Posterior vena cava (tissue), 2 donors: ENCODE results near the gene NTM. TPM values are rescaled to one million over a fixed set of nuclear protein-coding genes. Genes with fewer than 3 reads are reported as not detected.

Experiments used
- DNase-seq: peaks from one replicate; pipeline ENCODE4 v3.0.0-alpha.2; 2020; ENCODE audit warnings: low spot score
- intact Hi-C, 2 donors: fragments of 100-400 bp; cut with DNase I; formaldehyde crosslinking; loops; one replicate each; pipeline versions ENCODE4 v1.14.1 to v1.14.2; 2022 to 2023
- total RNA-seq, 2 donors: library from RNA; stranded (reverse); fragmentation: NEBNext Ultra II Directional; extraction: Animal tissue kit (Norgen Biotek cat#: 25700); gene quantifications; one replicate each; pipeline ENCODE4 v1.2.1, GENCODE V29; 2021
- donor health status: DM: yes; HTN: yes; CAD: no.
- donor health status: DM: yes; HTN: yes; CAD: no.

The NTM gene
- total RNA-seq, 2 donors from 2014 or later, result 8.2 to 16.1 TPM

DNA sequence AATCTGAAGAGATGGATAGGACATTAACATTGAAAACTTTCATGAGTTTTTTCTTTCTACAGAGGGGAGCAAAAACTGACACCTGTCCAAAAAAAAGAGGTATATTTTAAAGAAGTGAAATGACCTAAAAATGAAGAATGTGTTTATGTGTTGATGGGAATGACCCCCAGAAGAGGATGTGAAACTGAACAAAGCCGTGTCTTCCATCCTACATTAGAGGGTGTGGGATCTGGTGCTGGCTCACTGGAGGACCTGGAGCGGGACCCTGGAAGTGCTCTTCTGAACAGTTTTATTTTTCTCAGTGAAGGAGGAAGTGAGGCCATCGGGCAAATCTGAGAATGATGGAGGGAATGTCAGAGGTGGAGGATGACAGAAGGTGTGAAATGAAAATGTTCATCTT, 470.1 kb downstream of the NTM start:
- no peak for DNase-seq
- intact Hi-C loops, result no loop called here

DNA sequence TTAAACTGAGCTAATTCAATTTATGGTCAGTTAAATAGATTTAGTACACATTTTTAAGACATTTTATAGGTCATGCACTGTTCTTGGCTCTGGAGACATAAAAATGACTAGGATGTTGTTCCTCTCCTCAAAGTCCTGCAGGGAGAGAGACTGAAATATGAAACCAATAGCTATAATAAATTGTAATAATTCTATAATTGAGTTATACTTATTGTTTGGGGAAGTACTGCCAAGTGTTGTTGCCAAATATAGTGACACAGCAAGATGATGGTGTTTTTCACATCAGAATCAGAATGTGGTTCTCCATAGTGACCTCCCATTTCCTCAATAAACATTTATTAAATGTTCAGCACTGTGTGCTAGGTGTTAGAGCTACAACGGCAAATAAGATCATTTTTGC, 470.6 kb downstream of the NTM start:
- DNase-seq, result no peak
- intact Hi-C loops, result no loop called here

DNA sequence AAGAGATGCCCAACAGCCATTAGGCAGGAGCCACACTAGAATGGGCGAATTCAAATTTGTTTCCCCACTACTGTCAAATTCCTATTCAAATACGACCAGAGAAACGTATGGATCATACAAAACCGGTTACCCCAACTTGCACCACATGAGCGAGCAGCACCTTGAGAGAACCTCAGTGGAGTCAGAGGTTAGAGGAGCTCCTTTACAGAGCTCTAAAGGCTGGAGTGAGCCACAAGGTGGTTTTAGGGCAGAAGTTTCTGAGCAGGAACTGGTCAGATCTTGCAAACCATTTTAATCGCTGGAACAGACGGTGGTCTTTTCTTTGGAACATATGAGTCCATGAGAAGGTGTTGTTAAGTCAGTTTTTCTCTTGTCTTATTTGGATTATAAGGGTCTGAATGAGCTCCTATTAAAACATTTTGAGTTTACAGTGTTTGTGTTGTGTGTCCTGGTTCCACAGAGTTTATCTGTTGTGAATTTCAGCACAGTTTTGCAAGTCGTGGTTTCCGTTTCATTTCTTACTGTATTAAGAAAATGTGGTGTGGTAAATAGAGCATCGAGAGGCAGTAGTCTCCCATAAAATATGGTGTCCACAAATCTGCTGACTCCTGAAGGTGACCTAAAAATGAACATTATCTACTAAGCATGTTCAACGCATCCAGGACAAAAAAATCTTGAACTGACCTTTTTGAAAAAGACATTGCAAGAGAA, 471.7 kb downstream of the NTM start:
- intact Hi-C loops, result no loop called here

DNA sequence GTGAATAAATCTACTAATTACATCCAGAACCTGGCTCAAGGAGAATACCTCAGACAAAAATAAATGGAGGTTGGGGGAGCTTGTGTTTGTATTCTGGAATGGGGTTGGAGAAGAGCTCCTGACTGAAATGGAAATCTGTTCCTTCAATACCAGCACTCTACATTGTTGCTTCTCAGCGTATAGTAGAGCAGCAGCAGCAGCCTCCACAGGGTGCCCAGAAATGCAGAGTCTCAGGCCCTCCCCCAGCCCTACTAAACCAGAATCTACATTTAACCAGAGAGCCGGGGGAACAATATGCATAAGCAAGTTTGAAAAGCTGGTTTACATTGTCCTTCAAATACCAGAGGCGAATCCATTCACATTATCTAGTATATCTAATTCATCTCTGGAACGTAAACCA, 474.8 kb downstream of the NTM start:
- DNase-seq, result no peak

More for the DNA sequence above, 471.7 kb downstream of the NTM start:
- no peak for DNase-seq

DNA sequence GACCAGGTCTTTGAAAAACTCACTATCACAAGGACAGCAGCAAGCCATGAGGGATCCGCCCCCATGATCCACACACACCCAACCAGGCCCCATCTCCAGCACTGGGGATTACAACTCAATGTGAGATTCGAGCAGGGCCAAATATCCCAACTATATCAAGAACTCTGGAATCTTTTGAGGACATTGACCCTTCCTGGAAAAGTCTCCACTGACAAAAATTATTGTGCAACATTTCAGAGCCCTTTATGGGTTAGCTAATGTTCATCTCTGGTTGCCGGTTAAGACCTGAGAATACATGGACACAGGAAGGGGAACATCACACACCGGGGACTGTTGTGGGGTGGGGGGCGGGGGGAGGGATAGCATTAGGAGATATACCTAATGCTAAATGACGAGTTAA, 479.1 kb downstream of the NTM start:
- no peak for DNase-seq
- intact Hi-C loops, result no loop called here

More for the DNA sequence above, 474.8 kb downstream of the NTM start:
- intact Hi-C loops, result no loop called here

DNA sequence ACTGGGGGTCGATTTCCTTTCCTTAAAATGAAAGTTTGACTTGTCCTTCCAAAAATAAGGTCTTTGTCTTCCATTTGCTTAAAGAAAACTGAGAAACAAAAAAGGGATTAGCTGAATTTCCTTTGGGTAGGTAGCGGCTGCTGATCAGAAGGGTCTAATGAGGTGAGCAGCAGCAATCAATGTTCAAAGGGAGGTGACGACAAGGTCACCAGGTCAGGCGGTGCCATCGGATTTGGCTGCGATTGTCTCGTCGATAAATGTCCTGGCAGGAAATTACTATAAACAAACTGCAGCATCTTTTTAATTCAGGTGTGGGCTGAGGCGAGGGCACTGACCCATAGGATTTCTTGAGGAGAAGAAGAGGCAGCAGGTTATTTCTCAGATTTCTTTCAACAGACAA, 480.1 kb downstream of the NTM start:
- intact Hi-C loops, result no loop called here
- no peak for DNase-seq

DNA sequence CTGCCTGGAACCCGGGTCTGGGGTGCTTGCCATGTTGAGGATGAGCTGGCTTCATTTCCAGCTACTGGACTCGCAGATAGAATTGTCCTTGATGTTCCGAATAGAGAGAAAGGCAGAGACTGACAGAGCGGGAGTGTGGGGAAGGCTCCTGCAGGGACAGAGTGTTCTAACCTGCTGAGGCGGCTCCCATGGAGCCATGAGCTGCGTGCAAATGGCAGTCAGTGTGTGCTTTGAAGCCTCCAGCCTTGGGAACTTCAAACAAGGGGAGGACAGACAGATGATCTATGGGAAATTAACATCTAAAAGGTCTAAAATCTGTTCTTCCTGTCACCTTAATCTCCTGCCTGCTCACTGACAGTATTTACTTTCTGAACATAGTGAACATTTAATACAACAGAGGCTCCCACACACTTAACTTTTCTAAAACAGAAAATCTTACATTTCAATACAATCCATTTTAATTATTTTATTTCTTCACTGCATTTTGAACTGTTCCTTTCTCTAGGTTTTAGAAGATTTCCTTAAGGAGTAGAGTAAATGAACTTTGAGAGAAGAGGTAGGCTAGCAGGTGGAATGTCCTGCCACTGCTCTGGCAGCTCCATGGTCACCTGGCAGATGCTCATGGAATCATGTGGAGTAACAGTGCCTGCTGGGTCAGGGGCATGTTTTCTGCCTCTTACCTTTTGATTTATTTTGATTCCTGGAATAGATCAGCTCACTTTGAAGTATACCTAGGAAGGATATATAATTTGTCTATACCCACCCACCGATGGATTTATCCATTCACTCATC, 481.7 kb downstream of the NTM start:
- intact Hi-C loops, result no loop called here
- no peak for DNase-seq

DNA sequence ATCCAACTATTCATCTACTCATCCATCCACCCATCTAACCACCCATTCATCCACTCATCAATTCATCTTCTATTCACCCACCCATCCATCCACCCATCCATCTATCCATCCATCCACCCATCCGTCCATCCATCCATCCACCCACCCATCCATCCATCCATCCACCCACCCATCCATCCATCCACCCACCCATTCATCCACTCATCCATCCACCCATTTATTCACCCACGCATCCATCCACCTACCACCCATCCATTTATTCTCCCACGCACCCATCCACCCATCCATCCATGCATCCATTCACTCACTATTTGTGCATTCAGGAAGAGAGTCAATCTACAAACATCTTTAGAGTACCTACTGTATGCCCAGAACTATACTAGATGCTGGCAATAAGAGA, 482.3 kb downstream of the NTM start:
- intact Hi-C loops, result no loop called here
- no peak for DNase-seq

DNA sequence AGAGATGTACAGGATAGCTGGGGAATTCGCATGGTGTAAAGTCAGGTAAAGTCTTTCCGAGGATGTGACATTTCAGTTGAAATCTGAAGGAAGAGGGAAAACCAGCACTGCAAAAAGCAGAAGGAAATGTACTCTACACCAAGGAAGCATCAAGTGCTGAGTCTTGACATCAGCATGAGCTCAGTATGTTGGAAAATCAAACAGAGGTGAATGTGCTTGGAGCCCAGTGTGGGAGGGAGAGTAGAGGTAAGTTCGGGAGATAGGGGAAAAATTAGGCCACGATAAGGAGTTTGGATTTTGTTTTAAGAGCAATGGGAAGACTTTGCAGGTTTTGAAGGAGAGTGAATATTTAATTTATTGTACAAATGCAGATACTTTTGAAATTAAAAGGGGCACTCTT, 484.0 kb downstream of the NTM start:
- no peak for DNase-seq
- intact Hi-C loops, result no loop called here

DNA sequence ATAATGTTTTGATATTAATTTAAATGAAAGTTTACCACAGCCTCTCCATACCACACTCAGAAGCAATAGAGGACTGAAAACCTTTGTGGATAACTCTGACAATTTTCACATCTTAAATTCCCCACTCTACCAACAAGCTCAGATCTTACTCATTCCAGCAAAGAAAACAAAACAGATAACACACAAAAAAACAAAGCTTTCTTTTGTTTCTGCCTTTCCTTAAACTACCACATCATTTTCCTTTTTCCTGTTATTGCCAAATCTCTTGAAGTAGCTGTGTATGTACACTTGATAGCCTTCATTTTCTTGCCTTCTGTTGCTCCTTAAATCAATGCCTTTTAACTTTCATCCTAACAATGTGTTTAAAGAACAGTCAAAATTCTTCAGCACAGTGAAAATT, 484.9 kb downstream of the NTM start:
- intact Hi-C loops, result no loop called here
- no peak for DNase-seq

DNA sequence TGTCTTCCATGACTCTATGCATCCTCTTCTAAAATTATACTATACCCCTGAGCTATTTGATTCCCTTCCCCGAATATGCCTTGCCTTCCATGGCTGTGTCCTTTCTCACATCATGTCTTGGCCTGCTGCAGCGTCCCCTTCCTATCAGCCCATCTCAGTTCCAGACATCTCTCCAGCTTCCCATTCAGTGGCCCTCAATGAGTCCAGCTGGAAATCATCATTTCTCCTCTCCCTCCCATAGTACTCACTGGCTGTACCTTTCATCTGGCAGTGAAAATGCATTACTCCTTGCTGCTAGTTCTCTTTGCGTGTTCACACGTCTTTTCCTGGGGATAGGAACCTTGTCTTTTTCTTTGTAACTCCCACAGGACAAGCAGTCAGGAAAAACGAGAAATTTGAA, 486.8 kb downstream of the NTM start:
- intact Hi-C loops, result no loop called here

DNA sequence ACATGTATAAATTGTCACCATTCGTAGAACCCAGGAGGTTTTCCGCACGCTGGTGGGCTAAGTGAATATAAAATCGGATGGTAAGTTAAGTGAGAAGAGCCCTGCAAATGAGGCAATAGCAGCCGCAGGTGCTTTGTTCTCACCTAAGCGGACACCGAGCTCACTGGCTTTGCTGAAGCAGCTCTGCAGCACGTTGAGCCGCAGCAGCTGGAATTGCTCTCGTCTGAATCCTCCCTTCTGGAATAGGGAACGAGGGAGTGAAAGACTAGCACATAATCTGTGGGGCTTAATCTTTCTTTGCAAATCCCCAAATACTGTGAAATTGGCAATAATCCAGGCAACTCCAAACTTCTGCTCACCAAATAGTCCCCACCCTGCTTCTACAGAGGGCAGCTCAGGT, 488.1 kb downstream of the NTM start:
- intact Hi-C loops, result no loop called here
- no peak for DNase-seq

More for the DNA sequence above, 486.8 kb downstream of the NTM start:
- DNase-seq, result no peak

DNA sequence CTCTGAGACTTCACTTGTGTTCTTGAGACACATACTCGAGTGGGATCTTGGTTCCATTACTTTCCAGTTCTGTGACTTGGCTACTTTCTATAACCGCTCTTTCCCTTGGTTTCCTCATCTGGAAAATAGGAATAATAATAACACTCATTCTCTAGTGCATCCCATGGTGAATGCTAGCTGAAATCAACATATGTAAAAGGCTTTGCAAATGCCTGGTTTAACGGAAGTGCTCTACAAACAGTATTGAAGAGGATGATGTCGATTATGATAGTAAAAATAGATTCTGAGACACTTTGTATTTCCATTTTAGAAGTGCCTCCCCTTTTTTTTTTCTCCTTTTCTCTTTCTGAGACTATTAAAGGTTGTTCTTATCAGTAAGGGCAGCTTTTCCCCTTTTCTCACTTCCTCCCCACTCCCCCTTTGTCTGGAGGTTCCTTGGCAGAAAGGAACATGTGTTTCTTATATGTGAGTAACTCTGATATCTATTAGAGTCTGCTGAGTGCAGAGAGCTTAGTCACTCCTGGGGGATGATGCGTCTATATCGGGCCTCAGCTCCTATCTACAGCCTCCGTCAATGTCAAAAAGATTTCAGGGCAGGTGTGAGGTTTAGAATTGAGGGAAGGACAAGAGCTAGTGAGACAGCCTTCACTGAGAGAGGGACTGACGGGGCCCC, 489.3 kb downstream of the NTM start:
- DNase-seq, result no peak
- intact Hi-C loops, result loop anchor here (10.0 kb wide), 2 partner anchors 165 to 285 kb away; no protein-coding TSS in a partner anchor

DNA sequence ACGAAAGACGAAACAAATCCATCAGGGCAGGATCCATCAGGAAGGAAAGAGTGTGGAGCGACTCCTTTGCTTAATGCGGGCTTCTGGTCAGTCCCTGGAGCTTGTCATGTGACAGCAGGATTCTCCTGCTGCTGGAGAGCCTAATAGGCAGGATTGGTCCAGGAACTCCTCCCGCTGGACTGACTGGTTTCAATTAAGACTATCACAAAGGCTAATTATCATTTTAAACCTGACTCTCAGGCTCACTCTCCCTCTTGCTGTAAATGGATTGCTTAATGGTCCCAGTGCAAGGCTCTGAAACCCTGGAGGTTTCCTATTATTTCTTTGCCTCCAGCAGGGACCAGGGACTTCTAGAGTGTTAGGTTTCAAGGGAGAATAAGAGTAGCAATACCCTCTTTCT, 493.8 kb downstream of the NTM start:
- no peak for DNase-seq
- intact Hi-C loops, result loop anchor here (10.0 kb wide), 2 partner anchors 161 to 281 kb away; no protein-coding TSS in a partner anchor

DNA sequence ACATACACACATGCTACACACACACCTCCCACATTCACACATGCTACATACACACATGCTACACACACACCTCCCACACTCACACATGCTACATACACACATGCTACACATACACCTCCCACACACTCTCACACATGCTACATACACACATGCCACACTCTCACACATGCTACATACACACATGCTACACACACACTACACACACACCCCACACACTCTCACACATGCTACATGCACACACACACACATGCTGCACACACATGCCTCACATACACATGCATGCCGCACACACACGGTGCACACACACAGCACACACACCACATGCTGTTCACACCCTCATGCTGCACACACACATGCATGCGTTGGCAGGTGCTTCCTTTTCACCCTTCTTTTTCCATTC, 495.4 kb downstream of the NTM start:
- no peak for DNase-seq
- intact Hi-C loops, result loop anchor here (5.0 to 10.0 kb wide), 4 partner anchors 41 to 279 kb away; no protein-coding TSS in a partner anchor

DNA sequence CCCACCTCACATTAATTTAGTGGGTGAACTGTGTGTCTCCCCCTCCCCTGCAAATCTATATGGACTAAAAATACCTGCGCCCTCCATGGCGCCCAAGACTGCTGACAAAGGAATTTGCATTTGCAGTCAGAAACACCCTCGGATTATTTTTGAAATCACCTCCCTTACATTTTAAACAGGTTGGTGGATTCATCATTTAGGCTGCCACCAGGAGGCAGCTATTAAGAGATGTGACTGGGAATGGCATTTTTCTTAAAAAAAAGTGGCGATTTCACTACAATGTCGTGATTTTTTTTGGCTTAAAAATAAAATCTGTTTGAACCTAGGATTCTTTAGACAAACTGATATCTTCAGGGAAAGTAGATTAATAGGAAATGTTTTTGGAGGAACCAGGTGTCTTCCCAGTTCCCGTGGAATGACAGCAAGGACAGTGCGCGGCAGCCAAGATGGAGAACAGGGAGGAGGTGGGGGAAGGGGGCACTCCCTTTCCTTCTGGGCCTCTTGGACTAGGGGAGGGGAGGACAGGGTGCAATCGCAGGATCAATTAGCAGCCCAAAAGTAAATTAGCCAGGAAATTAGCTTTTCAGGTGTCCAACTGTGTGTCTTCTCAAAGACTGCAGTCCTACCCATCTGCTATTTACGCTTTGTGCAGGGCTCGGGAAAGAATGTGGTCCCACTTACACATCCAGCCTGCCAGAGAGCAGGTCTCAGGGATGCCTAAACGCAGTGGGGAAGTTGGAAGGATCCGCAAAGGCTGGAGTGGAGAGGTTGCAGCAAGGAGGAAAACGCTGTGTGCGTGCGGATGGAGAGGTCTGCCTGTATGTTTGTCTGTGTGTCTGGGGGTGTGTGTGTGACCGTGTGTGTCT, 496.4 kb downstream of the NTM start:
- intact Hi-C loops, result loop anchor here (5.0 to 10.0 kb wide), 4 partner anchors 41 to 278 kb away; no protein-coding TSS in a partner anchor
- no peak for DNase-seq

DNA sequence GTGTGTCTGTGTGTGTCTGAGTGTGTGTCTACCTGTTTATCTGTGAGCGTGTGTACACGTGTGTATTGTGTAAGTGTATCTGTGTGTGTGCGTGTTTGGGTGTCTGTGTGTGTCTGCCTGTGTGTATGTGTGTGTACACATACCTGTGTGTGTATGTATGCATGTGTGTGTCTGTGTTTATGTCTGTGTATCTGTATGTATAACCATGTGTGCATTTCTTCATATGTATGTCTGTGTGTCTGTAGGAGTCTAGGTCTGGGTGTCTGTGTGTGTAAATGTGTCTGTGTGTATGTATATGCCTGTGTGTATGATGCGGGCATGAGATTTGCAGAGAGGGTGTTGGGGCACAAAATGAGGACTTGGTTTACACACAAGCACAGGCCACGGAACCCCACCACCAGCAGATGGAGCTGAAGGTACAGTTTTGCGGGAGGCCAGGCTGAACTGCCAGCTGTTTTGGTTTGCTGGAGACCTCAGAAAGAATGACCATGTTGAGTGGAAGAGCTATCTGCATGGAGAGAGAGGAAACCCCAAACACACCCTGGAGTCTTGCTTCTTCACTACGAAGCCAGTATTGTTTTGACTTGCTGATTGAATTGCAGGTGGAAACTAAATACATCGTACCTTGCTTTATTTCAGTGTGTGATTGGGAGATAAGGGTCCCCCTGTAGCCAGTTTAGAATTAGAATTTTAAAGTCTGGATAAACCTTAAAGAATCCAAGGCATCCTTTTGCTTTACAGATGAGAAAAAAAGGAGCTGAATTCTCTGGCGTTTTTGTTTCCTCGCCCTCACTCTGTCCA, 497.2 kb downstream of the NTM start:
- peak; percentile 89 for DNase-seq
- intact Hi-C loops, result loop anchor here (5.0 to 10.0 kb wide), 4 partner anchors 40 to 277 kb away; no protein-coding TSS in a partner anchor
